ENCODE measurements around the gene PTS. TPM values are rescaled to one million over a fixed set of nuclear protein-coding genes. Genes with fewer than 3 reads are reported as not detected.

The PTS gene
- 10 to 100 TPM; 28.2 to 28.4 TPM for total RNA-seq
- 10 to 100 TPM; 35.5 to 46.0 (median 39.8) TPM for polyA plus RNA-seq (ENCODE audit: insufficient read length in 6 of 6)
- long read RNA-seq, donor 1, transcript PTS-206 (3 exons, 601 nt) = minor isoform, 10 of 30 reads
- long read RNA-seq, donor 1, transcript PTS-201 (6 exons, 935 nt) = major isoform, 17 of 30 reads
- long read RNA-seq, donor 1, partial matches to known transcripts = 0 of 30 reads
- long read RNA-seq, donor 1, other reads (novel, unspliced or antisense) = 0 of 30 reads
- long read RNA-seq, donor 2, transcript PTS-201 (6 exons, 935 nt) = major isoform, 8 of 12 reads
- long read RNA-seq, donor 2, partial matches to known transcripts = 0 of 12 reads
- long read RNA-seq, donor 2, other reads (novel, unspliced or antisense) = 0 of 12 reads
- long read RNA-seq, donor 3, transcript PTS-201 (6 exons, 935 nt) = major isoform, 7 of 24 reads
- long read RNA-seq, donor 3, transcript PTS-206 (3 exons, 601 nt) = minor isoform, 5 of 24 reads
- long read RNA-seq, donor 3, partial matches to known transcripts = 8 of 24 reads
- long read RNA-seq, donor 3, other reads (novel, unspliced or antisense) = 0 of 24 reads
- long read RNA-seq, donor 4, transcript PTS-201 (6 exons, 935 nt) = major isoform, 11 of 22 reads
- long read RNA-seq, donor 4, transcript PTS-207 (5 exons, 846 nt) = minor isoform, 8 of 22 reads
- long read RNA-seq, donor 4, partial matches to known transcripts = 0 of 22 reads
- long read RNA-seq, donor 4, other reads (novel, unspliced or antisense) = 2 of 22 reads
- long read RNA-seq, donor 5, transcript PTS-206 (3 exons, 601 nt) = minor isoform, 5 of 28 reads
- long read RNA-seq, donor 5, transcript PTS-201 (6 exons, 935 nt) = major isoform, 6 of 28 reads
- long read RNA-seq, donor 5, transcript PTS-207 (5 exons, 846 nt) = minor isoform, 5 of 28 reads
- long read RNA-seq, donor 5, partial matches to known transcripts = 11 of 28 reads
- long read RNA-seq, donor 5, other reads (novel, unspliced or antisense) = 0 of 28 reads
- long read RNA-seq, donor 6, transcript PTS-201 (6 exons, 935 nt) = major isoform, 15 of 26 reads
- long read RNA-seq, donor 6, partial matches to known transcripts = 5 of 26 reads
- long read RNA-seq, donor 6, other reads (novel, unspliced or antisense) = 0 of 26 reads
- long read RNA-seq, donor 7, transcript PTS-206 (3 exons, 601 nt) = minor isoform, 6 of 26 reads
- long read RNA-seq, donor 7, transcript PTS-201 (6 exons, 935 nt) = major isoform, 12 of 26 reads
- long read RNA-seq, donor 7, transcript PTS-207 (5 exons, 846 nt) = minor isoform, 8 of 26 reads
- long read RNA-seq, donor 7, partial matches to known transcripts = 0 of 26 reads
- long read RNA-seq, donor 7, other reads (novel, unspliced or antisense) = 0 of 26 reads
- long read RNA-seq, donor 8, transcript PTS-206 (3 exons, 601 nt) = minor isoform, 6 of 23 reads
- long read RNA-seq, donor 8, transcript PTS-201 (6 exons, 935 nt) = major isoform, 7 of 23 reads
- long read RNA-seq, donor 8, partial matches to known transcripts = 5 of 23 reads
- long read RNA-seq, donor 8, other reads (novel, unspliced or antisense) = 0 of 23 reads
- long read RNA-seq, donor 9 = 0 reads
- long read RNA-seq, donor 10, transcript PTS-201 (6 exons, 935 nt) = major isoform, 7 of 12 reads
- long read RNA-seq, donor 10, partial matches to known transcripts = 1 of 12 reads
- long read RNA-seq, donor 10, other reads (novel, unspliced or antisense) = 3 of 12 reads
- long read RNA-seq, donor 11, transcript PTS-206 (3 exons, 601 nt) = minor isoform, 7 of 56 reads
- long read RNA-seq, donor 11, transcript PTS-201 (6 exons, 935 nt) = major isoform, 45 of 56 reads
- long read RNA-seq, donor 11, partial matches to known transcripts = 0 of 56 reads
- long read RNA-seq, donor 11, other reads (novel, unspliced or antisense) = 0 of 56 reads
- long read RNA-seq, donor 12, transcript PTS-201 (6 exons, 935 nt) = major isoform, 7 of 13 reads
- long read RNA-seq, donor 12, partial matches to known transcripts = 0 of 13 reads
- long read RNA-seq, donor 12, other reads (novel, unspliced or antisense) = 0 of 13 reads

DNA sequence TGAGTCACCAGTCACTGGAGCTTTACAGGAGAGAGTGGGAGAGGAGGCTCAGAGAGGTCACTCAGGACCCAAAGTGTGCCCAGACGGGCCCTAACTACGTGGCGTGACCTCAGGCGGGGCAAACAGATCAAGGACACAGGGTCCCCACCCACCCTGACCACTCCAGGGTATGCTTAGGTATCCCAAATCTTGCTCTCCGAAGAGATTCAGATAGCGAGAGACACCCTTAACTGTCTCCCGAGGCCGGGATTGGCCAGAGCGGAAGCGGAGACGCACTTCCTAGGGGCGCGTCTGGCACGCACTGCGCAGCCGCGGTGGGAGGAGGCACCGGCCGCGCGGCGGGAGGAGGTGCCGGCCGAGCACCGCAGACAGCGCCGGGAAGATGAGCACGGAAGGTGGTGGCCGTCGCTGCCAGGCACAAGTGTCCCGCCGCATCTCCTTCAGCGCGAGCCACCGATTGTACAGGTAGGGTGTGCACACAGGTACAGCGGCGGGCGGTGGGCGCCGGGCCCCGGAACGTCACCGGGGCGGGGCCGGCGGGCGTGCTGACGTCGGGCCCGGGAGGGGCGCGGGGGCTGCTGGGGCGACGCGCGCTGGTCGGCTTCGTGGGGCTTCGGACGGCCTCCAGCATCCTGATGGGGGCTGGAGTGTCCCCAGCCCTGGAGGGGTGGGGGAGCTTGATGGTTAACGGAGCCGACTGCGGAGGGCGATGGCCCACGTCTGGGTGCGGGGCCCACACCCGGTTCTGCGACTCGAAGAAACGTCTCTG, at the start of gene PTS:
TSS of gene PTS (plus strand) at position 367 of the 769 bp plus-strand sequence. CDS start at position 383, 16 bp downstream.
- DNase-seq = peak; percentile 91 to 96 (median 92)
- no peaks in the 10 kb centered on the region for H3K9me3 ChIP-seq
- H3K27me3 ChIP-seq = no peaks in the 10 kb centered on the region
- ATAC-seq = peak; percentile 98
- TF ChIP-seq, protein P1, sequence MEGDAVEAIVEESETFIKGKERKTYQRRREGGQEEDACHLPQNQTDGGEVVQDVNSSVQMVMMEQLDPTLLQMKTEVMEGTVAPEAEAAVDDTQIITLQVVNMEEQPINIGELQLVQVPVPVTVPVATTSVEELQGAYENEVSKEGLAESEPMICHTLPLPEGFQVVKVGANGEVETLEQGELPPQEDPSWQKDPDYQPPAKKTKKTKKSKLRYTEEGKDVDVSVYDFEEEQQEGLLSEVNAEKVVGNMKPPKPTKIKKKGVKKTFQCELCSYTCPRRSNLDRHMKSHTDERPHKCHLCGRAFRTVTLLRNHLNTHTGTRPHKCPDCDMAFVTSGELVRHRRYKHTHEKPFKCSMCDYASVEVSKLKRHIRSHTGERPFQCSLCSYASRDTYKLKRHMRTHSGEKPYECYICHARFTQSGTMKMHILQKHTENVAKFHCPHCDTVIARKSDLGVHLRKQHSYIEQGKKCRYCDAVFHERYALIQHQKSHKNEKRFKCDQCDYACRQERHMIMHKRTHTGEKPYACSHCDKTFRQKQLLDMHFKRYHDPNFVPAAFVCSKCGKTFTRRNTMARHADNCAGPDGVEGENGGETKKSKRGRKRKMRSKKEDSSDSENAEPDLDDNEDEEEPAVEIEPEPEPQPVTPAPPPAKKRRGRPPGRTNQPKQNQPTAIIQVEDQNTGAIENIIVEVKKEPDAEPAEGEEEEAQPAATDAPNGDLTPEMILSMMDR (IDR thresholded peaks at IDR 0.05) = no peak
- peaks cover 0 to 20% of the 10 kb centered on the region in 2 donors for H3K36me3 ChIP-seq
- intact Hi-C loops (cut with DNase I) = no loop called here
- H3K27ac ChIP-seq = peak within 1 kb of the TSS; percentile 96
- peaks cover 6 to 20% of the 10 kb centered on the region in 2 donors for H3K4me1 ChIP-seq
- H3K4me3 ChIP-seq = peak within 1 kb of the TSS; percentile 67 to 79

DNA sequence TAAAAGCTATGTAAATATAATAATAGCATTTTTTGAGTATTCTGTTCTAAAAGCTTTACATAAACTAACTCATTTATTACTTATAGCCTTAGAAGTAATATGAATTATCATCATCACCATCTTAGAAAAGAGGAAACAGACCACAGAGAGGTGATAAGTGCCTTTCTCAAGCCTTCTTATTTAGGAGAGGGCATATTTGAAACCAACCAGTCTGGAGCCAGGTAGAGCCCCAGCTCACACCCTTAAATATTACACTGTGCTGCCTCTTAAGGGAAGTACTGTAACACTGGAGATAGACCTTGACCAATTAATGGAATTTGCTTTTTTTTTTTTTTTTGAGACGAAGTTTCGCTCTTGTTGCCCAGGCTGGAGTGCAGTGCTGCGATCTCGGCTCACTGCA, 48.6 kb upstream of the PTS start:
- no peak overlapping the region for H3K27ac ChIP-seq
- H3K4me3 ChIP-seq = no peak overlapping the region
- no peaks in the 10 kb centered on the region for H3K36me3 ChIP-seq
- H3K9me3 ChIP-seq = no peaks in the 10 kb centered on the region
- intact Hi-C loops (cut with DNase I) = no loop called here
- no peaks in the 10 kb centered on the region for H3K27me3 ChIP-seq
- DNase-seq = no peak
- peak; percentile 57 for ATAC-seq
- TF ChIP-seq, protein P1 (IDR thresholded peaks at IDR 0.05) = no peak
- H3K4me1 ChIP-seq = peaks cover 0 to 13% of the 10 kb centered on the region in 2 donors

DNA sequence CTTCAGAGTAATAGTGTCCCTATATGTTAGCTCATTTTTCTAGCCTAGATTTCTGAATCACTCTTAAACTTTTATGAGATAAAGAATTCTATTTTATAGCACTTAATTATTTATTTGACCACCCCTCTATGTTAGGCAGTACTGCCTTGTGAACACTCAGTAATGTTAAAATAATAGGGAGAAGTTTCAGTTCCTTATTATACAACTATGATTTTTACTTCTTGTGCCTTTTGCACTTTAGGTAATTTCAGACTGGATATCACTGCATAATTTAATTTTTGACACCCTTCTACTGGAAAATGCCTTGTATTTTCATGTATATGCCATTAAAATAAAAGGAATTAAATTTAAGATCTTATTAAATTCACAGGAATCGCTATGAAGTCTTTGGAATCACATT, 47.8 kb upstream of the PTS start:
- Histone ChIP-seq H3K27ac (no peak overlapping the region), H3K4me1 (peaks cover 0 to 7% of the 10 kb centered on the region in 2 donors), H3K4me3 (no peak overlapping the region), H3K27me3 (no peaks in the 10 kb centered on the region), H3K9me3 (no peaks in the 10 kb centered on the region), H3K36me3 (no peaks in the 10 kb centered on the region)
- no peak for ATAC-seq
- intact Hi-C loops (cut with DNase I) = no loop called here
- DNase-seq = no peak
- TF ChIP-seq, protein P1 (IDR thresholded peaks at IDR 0.05) = no peak

DNA sequence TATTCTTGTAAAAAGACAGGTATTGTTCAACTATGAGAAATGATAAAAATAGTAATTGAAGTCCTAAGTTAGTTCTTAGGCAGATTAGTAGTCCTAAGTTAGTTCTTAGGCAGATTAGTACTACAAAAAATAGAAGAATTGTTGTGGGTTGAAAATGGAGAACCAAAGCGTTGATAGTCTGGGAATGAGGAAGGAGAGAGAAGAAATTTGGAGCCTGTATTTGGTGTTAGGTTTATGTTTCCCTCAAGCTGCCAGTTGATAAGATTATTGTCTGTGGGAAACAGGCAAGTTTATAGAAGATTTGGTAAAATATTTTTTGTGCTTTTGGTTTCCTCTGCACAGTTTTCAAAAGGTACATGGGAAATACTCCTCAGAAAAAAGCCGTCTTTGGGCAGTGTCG, 47.3 kb upstream of the PTS start:
- DNase-seq = no peak
- H3K36me3 ChIP-seq = no peaks in the 10 kb centered on the region
- intact Hi-C loops (cut with DNase I) = no loop called here
- no peaks in the 10 kb centered on the region for H3K27me3 ChIP-seq
- no peak overlapping the region for H3K4me3 ChIP-seq
- no peaks in the 10 kb centered on the region for H3K9me3 ChIP-seq
- H3K27ac ChIP-seq = no peak overlapping the region
- H3K4me1 ChIP-seq = peaks cover 0 to 7% of the 10 kb centered on the region in 2 donors
- TF ChIP-seq, protein P1 (IDR thresholded peaks at IDR 0.05) = no peak
- ATAC-seq = no peak

Data from left lung (tissue), 14 donors.